Stimulated activated naive CD8-positive, alpha-beta T cell treated with anti-CD3 and anti-CD28 coated beads, Interleukin-15, Interleukin-2, amounts not matched to agents 100 ng/mL and 50 ng/mL, for 24 hours (primary cell): Measurements from ENCODE around the gene VASN.

Experiments
- H3K27ac Mint-ChIP-seq: one replicate; pipeline ENCODE4 v1.8.0; 2021; ENCODE audit warnings: mild to moderate bottlenecking, mixed read lengths
- H3K27me3 Mint-ChIP-seq: one replicate; pipeline ENCODE4 v1.8.0; 2021; ENCODE audit warnings: mixed read lengths
- H3K36me3 Mint-ChIP-seq: one replicate; pipeline ENCODE4 v1.8.0; 2021; ENCODE audit warnings: low read depth, mixed read lengths
- H3K4me1 Mint-ChIP-seq: one replicate; pipeline ENCODE4 v1.8.0; 2021; ENCODE audit warnings: low read depth, mixed read lengths
- H3K4me3 Mint-ChIP-seq: one replicate; pipeline ENCODE4 v1.8.0; 2021; ENCODE audit warnings: mild to moderate bottlenecking, mixed read lengths
- H3K9me3 Mint-ChIP-seq: one replicate; pipeline ENCODE4 v1.8.0; 2021; ENCODE audit warnings: mixed read lengths

The VASN gene

DNA sequence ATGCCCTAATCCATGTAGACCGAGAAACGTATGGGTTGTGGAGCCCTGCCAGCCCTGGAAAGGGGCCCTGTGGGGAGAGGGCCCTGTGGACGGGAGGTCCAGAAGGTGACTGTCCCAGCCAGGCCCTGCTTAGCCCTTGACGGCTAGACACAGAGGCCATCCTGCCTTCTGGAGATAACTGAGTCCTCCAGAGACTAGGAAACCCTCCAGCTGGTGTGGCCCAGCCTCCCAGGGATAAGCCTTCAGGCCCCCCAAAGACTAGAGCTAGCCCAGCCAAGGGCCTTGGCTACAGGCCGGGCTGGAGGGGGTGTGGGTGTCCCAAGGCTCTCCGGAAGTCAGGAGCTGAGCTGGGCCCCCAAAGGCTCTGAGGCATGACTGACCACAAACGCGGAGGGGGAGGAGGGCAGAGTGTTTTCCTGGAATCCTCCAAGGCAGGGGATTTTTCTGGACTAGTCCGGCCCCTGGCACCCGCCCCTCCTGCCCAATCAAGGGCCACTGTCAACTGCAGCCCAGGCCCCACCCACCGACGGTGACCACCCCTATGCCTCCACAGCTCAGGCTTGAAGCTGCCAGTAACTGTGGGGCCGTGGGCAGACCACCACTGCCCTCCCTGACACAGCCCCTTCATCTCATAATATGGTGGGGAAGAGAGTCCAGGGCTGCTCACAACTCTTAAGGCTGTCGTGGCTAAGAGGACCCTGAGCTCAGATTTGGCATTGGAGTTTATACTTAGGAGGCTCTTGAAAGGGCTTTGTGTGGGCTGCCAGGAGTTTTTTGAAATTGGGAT lies 885 bp upstream of the VASN start:
- Mint-ChIP-seq H3K4me3 (no peak overlapping the region), H3K27ac (no peak overlapping the region)

DNA sequence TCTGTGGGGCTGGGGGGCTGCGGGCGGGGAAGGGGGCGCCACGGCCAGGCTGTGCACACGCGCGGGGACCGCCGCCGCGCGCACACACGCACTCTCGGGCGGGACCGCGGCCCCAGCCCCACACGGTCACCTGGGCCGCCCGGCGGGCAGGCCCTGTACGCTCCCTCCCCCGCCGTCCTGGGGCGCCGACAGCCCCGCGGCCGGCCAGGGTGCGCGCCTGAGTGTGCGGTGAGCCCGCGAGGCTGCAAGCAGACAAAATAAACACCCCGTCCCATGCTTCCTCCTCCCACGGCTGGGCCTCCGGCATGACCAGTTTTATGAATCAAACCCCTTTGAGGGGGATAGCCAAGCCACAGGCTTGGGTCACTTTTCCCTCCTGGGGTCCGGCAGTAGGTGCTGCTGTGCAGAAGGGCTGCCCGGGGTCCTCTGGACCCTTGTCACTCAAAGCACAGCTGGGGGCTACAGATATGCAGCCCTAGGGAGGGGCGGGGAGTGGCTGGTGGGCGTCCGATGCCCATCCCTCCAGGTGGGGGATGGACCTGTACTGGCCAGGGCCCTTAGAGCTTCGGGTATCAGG lies 441 bp downstream of the VASN start:
- no peaks in the 10 kb centered on the region for H3K4me1 Mint-ChIP-seq
- H3K27me3 Mint-ChIP-seq, result no peaks in the 10 kb centered on the region
- no peak overlapping the region for H3K27ac Mint-ChIP-seq
- peak overlapping the region; percentile 76 for H3K4me3 Mint-ChIP-seq
- H3K36me3 Mint-ChIP-seq, result peaks cover 7% of the 10 kb centered on the region
- no peaks in the 10 kb centered on the region for H3K9me3 Mint-ChIP-seq

More for the DNA sequence above, 885 bp upstream of the VASN start:
- Mint-ChIP-seq H3K9me3 (no peaks in the 10 kb centered on the region), H3K36me3 (peaks cover 7% of the 10 kb centered on the region), H3K4me1 (no peaks in the 10 kb centered on the region), H3K27me3 (no peaks in the 10 kb centered on the region)

GRCh38 chr16:4372578-4373355 lies 1.1 kb downstream of the VASN start:
- no peaks in the 10 kb centered on the region for H3K27me3 Mint-ChIP-seq
- H3K9me3 Mint-ChIP-seq, result no peaks in the 10 kb centered on the region
- H3K4me1 Mint-ChIP-seq, result no peaks in the 10 kb centered on the region
- H3K36me3 Mint-ChIP-seq, result peaks cover under 1% of the 10 kb centered on the region
- H3K4me3 Mint-ChIP-seq, result no peak overlapping the region
- H3K27ac Mint-ChIP-seq, result no peak overlapping the region

GRCh38 chr16:4373356-4373908 lies 1.8 kb downstream of the VASN start:
- Mint-ChIP-seq H3K27ac (no peak overlapping the region), H3K4me3 (no peak overlapping the region)

GRCh38 chr16:4373909-4374742 lies 2.5 kb downstream of the VASN start:
- Mint-ChIP-seq H3K36me3 (no peaks in the 10 kb centered on the region), H3K27ac (no peak overlapping the region), H3K4me1 (no peaks in the 10 kb centered on the region), H3K4me3 (no peak overlapping the region), H3K9me3 (no peaks in the 10 kb centered on the region), H3K27me3 (no peaks in the 10 kb centered on the region)

More at GRCh38 chr16:4373356-4373908, 1.8 kb downstream of the VASN start:
- H3K9me3 Mint-ChIP-seq, result no peaks in the 10 kb centered on the region
- no peaks in the 10 kb centered on the region for H3K4me1 Mint-ChIP-seq
- H3K36me3 Mint-ChIP-seq, result no peaks in the 10 kb centered on the region
- no peaks in the 10 kb centered on the region for H3K27me3 Mint-ChIP-seq

GRCh38 chr16:4375717-4376116 lies 4.1 kb downstream of the VASN start:
- no peak overlapping the region for H3K4me3 Mint-ChIP-seq

DNA sequence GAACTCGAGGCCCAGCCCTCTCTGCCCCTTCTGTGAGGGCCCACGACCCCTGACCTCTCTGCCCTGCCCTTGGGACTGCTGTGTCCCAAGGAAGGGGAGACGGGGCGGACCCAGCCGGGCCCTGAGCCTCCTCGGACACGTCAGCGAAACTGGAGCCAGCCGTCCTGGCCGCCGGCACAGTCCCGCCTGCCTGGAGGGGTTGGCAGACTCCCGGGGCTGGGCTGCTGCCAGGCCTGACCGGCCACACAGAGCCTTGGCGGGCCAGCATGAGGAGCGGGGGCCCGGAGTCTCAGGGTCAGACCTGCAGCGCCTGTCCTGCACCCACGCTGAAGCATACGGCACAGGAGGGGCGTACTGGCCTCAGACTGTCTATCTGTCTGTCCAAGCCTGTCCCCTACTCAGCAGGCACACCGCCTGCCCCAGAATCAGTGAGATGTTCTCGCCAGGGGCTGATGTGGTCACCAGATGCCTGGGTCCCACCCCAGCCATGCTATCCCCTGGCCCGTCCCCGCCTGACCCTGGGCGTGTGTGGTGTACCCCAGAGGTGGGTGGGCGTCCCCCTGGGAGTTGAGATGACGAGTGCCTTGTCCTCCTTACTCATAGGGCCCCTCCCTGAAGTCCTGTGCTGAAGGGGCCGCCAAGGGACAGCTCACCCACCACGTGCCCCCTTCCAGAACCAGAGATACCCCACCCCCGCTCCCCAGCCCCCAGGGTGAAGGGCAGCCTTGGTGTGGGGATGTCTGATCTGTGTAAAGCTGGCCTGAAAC lies 4.7 kb downstream of the VASN start:
- Mint-ChIP-seq H3K9me3 (no peaks in the 10 kb centered on the region), H3K4me1 (no peaks in the 10 kb centered on the region), H3K27ac (no peak overlapping the region), H3K4me3 (no peak overlapping the region), H3K27me3 (no peaks in the 10 kb centered on the region), H3K36me3 (no peaks in the 10 kb centered on the region)

More at GRCh38 chr16:4375717-4376116, 4.1 kb downstream of the VASN start:
- no peaks in the 10 kb centered on the region for H3K27me3 Mint-ChIP-seq
- H3K36me3 Mint-ChIP-seq, result no peaks in the 10 kb centered on the region
- no peaks in the 10 kb centered on the region for H3K4me1 Mint-ChIP-seq
- no peaks in the 10 kb centered on the region for H3K9me3 Mint-ChIP-seq
- H3K27ac Mint-ChIP-seq, result no peak overlapping the region

DNA sequence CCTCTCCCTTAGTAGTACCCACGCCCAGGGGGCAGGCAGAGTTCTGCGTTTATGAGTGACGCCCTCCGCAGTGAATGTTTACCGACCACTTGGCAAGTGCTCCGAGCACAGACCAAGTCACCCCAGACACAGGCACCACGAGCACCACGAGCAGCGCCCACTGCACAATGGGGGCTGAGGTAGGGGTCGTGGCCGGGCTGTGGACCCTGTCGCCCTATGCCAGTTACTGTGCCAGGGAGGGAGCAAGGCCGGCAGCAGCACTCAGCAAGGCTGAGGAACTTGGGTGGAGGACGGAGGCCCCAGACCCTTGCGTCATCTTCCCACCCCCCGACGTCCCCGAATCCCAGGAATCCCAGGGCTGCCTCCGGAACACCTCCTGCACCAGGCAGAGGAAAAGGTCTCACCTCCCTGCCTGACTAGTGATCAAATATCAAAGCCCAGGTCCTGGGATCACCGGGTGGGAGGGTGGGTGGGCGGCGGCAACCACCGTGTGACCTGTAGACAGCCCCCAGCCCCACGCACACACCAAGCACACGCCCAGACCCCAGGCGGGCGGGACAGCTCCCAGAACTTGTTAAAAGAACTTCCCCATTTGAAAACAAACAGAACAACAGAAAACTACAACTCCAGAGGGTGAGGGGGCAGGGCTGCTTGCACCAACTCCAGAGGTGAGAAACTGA lies 5.4 kb downstream of the VASN start:
- Mint-ChIP-seq H3K27me3 (no peaks in the 10 kb centered on the region), H3K9me3 (no peaks in the 10 kb centered on the region), H3K4me3 (no peak overlapping the region), H3K27ac (no peak overlapping the region), H3K4me1 (no peaks in the 10 kb centered on the region), H3K36me3 (no peaks in the 10 kb centered on the region)

GRCh38 chr16:4377573-4378154 lies 6.0 kb downstream of the VASN start:
- Mint-ChIP-seq H3K4me3 (no peak overlapping the region), H3K4me1 (no peaks in the 10 kb centered on the region), H3K9me3 (no peaks in the 10 kb centered on the region), H3K36me3 (no peaks in the 10 kb centered on the region), H3K27ac (no peak overlapping the region), H3K27me3 (no peaks in the 10 kb centered on the region)

DNA sequence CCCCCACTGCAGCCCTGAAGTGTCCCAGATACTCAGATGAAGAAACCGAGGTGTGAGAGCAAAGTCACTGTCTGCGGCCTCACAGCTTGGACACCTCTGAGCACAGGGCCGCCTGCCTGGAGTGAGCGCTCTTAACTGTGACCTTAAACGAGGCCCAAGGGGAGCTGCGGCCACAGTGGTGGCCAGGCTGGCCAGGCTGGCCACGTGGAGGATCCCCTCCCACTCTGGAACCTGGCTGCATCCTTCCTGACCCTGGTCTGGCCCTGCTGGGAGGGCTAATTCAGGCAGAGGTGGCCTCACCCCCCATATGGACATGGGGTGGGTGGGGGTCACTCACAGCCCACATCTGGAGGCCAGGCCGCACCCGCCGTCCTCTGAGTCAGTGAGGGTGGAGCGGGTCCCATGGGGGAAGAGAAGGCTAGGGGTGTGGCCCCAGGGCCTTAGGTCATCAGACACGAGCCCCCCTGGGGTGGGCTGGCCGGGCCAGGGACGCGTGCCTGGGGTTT lies 6.6 kb downstream of the VASN start:
- Mint-ChIP-seq H3K9me3 (no peaks in the 10 kb centered on the region), H3K36me3 (no peaks in the 10 kb centered on the region), H3K27ac (no peak overlapping the region), H3K4me1 (no peaks in the 10 kb centered on the region), H3K27me3 (no peaks in the 10 kb centered on the region), H3K4me3 (no peak overlapping the region)

DNA sequence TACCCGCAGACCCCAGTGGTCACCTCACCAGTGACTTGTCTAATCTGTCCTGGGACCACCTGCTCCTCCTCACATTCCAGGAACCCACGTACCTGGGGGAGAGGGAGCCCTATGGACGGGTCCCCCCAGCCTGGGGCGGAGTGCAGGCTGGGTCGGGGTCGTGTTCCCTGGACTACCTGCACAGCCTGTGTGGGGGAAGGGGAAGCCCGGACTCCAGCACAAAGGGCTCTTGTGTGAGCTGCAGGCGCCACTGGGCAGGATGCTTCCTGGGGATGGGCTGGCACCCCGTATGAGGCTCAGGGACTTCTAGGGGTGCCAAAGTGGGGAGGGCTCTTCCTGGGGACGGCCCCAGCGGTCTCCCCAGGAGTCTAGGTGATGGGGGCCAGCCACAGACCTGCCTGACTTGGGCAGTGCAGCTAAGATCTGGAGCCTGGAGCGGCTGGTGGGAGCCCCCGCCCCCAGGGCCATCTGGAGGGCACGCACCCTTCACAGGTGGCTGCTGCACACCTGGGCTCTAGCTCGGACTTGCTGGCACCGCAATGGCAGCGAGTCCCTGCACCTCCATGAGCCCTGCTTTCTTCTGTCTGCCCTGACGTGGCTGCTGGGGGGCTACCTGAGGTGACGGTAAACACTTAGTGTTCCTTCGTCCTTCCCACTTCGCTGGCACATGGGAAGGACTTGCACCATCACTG lies 7.5 kb downstream of the VASN start:
- H3K4me1 Mint-ChIP-seq, result no peaks in the 10 kb centered on the region
- no peak overlapping the region for H3K4me3 Mint-ChIP-seq
- no peak overlapping the region for H3K27ac Mint-ChIP-seq
- no peaks in the 10 kb centered on the region for H3K9me3 Mint-ChIP-seq
- no peaks in the 10 kb centered on the region for H3K36me3 Mint-ChIP-seq
- H3K27me3 Mint-ChIP-seq, result no peaks in the 10 kb centered on the region

DNA sequence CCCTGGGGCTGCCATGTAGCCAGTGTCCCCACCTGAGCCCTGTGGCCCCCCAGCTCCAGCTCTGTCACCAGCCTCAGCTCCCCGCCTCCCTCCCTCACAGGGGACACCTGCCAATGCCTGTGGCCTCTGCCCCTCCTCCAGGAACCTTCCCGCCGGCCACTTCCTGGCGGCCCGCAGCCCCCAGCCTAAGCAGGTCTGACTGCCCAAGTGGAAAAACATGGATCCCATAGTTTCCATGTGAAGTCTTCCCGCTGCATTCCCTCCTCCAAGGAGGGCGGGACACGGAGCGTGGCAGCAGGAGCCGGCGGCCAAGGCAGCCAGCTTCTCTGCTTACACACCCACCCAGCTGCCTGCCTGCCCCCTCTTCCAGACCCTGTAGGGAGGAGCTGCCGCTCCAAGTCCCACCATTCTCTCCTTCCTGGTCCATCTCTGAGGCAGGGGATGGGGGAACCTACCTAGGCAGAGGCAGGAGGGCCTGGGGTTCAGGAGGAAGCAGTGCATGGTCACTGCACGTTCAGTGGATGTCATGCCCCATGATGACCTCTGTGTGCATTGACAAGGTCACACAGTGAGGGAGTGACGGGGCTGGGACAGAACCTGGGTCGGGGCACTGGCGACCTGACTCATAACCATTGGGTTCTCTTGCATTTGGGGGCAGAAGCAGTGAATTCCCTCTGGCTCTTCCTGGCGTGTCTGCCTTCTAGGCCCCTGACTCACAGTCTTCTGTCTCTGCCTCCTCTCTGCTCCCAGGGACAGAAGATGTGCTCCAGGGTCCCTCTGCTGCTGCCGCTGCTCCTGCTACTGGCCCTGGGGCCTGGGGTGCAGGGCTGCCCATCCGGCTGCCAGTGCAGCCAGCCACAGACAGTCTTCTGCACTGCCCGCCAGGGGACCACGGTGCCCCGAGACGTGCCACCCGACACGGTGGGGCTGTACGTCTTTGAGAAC lies 8.7 kb downstream of the VASN start:
- H3K27ac Mint-ChIP-seq, result no peak overlapping the region
- no peaks in the 10 kb centered on the region for H3K27me3 Mint-ChIP-seq
- H3K4me1 Mint-ChIP-seq, result no peaks in the 10 kb centered on the region
- H3K4me3 Mint-ChIP-seq, result no peak overlapping the region
- H3K36me3 Mint-ChIP-seq, result peaks cover 1% of the 10 kb centered on the region
- H3K9me3 Mint-ChIP-seq, result no peaks in the 10 kb centered on the region
